ENCODE measurements around the gene CTCFL. TPM values are rescaled to one million over a fixed set of nuclear protein-coding genes. Genes with fewer than 3 reads are reported as not detected.

The CTCFL gene
- total and polyA plus RNA-seq, 2 of the 8 experiments (the other 6 are each of a cell fraction or from before 2014, with no cell fraction given), result 0.30 to 0.80 TPM

- TF ChIP-seq, protein P1, sequence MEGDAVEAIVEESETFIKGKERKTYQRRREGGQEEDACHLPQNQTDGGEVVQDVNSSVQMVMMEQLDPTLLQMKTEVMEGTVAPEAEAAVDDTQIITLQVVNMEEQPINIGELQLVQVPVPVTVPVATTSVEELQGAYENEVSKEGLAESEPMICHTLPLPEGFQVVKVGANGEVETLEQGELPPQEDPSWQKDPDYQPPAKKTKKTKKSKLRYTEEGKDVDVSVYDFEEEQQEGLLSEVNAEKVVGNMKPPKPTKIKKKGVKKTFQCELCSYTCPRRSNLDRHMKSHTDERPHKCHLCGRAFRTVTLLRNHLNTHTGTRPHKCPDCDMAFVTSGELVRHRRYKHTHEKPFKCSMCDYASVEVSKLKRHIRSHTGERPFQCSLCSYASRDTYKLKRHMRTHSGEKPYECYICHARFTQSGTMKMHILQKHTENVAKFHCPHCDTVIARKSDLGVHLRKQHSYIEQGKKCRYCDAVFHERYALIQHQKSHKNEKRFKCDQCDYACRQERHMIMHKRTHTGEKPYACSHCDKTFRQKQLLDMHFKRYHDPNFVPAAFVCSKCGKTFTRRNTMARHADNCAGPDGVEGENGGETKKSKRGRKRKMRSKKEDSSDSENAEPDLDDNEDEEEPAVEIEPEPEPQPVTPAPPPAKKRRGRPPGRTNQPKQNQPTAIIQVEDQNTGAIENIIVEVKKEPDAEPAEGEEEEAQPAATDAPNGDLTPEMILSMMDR (IDR thresholded peaks at IDR 0.05; ENCODE audit: control extremely low read depth in 1 of 3, insufficient read depth in 1 of 3, low read depth in 1 of 3, low read length in 3 of 3), result no peak
- TF ChIP-seq SIN3A (conservative IDR thresholded peaks at IDR 0.05 in 1 of 2, IDR thresholded peaks at IDR 0.05 in 1 of 2; ENCODE audit: low read depth in 1 of 2, low read length in 2 of 2) (no peak), POLR2AphosphoS5 (IDR thresholded peaks at IDR 0.05; ENCODE audit: low read depth, low read length) (no peak), HDAC6 (IDR thresholded peaks at IDR 0.05; ENCODE audit: low read depth, low read length) (no peak)
Measured at GRCh38 chr20:57536771-57537724, 12.1 kb upstream of the CTCFL start (continued).

Data from H1 (cell line).